HCT116 (cell line): Measurements from ENCODE around the gene PADI4. TPM values are rescaled to one million over a fixed set of nuclear protein-coding genes. Genes with fewer than 3 reads are reported as not detected.

ENCODE experiments used
- ATAC-seq: fragments of 200-7000 bp; cut with Tn5 transposase; 2 replicates; pipeline ENCODE4 v1.9.1; 2020; ENCODE audit warnings: mild to moderate bottlenecking, moderate library complexity
- BruUV-seq: library from RNA; stranded (reverse); fragments of 400-500 nt; replicated peaks from 2 replicates; lab custom pipeline; 2021; lab: Mats Ljungman, UMichigan
- CTCF ChIA-PET: fragments of 300-600 bp; sonication (Branson Sonifier 250); formaldehyde crosslinking; loops from one replicate; lab custom pipeline; 2021; ENCODE audit warnings: antibody characterized with exemption; lab: Charles Lee
- POLR2A ChIA-PET: fragments of 300-600, 350-600 bp; sonication (Branson Sonifier 250); formaldehyde crosslinking; loops from one replicate; lab custom pipeline; 2021; ENCODE audit warnings: antibody characterized with exemption; lab: Charles Lee
- RAD21 ChIA-PET, 2 experiments: fragments of 300-600 bp; sonication (Branson Sonifier 250); formaldehyde crosslinking; loops; one replicate each; lab custom pipeline; 2023; ENCODE audit warnings: low total read pairs in 2 of 2; ENCODE audit not compliant: uncharacterized antibody in 2 of 2, unreplicated experiment in 2 of 2, low non-redundant PET in 1 of 2; lab: Charles Lee
- DNase-seq: peaks from one replicate; pipeline ENCODE4 v3.0.0-alpha.2; 2010; ENCODE audit warnings: low read depth, low spot score
- H2AFZ ChIP-seq: fragments of 200-600 bp; shearing (Covaris generic), sonication (generic); 2 replicates; pipeline ENCODE4 v1.6.1; 2017; ENCODE audit warnings: low read depth, mixed run types, mixed read lengths, antibody characterized with exemption, low read length; ENCODE audit not compliant: poor library complexity, severe bottlenecking
- H3K27ac ChIP-seq: 2 replicates; pipeline ENCODE4 v1.5.1; 2012; ENCODE audit warnings: low read depth, low read length
- H3K27me3 ChIP-seq: fragments of 200-600 bp; sonication (generic); 2 replicates; pipeline ENCODE4 v1.6.1; 2016; ENCODE audit warnings: mixed run types, low read length, mixed read lengths; ENCODE audit not compliant: insufficient read depth
- H3K36me3 ChIP-seq, 2 experiments: fragments of 200-500 bp in 1 of 2; fragments of 200-600 bp in 1 of 2; sonication (Bioruptor generic) in 1 of 2; sonication (generic) in 1 of 2; 2 replicates each; pipeline versions ENCODE4 v1.5.1 to v1.6.1; 2014 to 2016; ENCODE audit warnings: low read length in 2 of 2, inconsistent platforms in 1 of 2, mixed read lengths in 1 of 2, mixed run types in 1 of 2; ENCODE audit not compliant: insufficient read depth in 2 of 2, control insufficient read depth in 1 of 2
- H3K4me1 ChIP-seq, 2 experiments: fragments of 200-600 bp in 1 of 2; sonication (generic) in 1 of 2; 2 replicates each; pipeline versions ENCODE4 v1.5.1 to v1.6.1; 2012 to 2017; ENCODE audit warnings: low read length in 2 of 2, inconsistent platforms in 1 of 2, mild to moderate bottlenecking in 1 of 2, mixed read lengths in 1 of 2, mixed run types in 1 of 2, moderate library complexity in 1 of 2; ENCODE audit not compliant: insufficient read depth in 2 of 2, control insufficient read depth in 1 of 2
- H3K4me2 ChIP-seq: fragments of 200-600 bp; sonication (generic); 2 replicates; pipeline ENCODE4 v1.6.1; 2017; ENCODE audit warnings: mixed run types, low read length, mixed read lengths
- H3K4me3 ChIP-seq, 2 experiments: fragments of 200-600 bp in 1 of 2; sonication (generic) in 1 of 2; replicated peaks in 1 of 2; 2 replicates each; pipeline ENCODE4 v1.5.1; 2011 to 2016; ENCODE audit warnings: low read length in 2 of 2, control low read depth in 1 of 2, low read depth in 1 of 2, mild to moderate bottlenecking in 1 of 2, mixed read lengths in 1 of 2, mixed run types in 1 of 2
- H3K79me2 ChIP-seq: fragments of 200-600 bp; sonication (generic); 2 replicates; pipeline ENCODE4 v1.6.1; 2017; ENCODE audit warnings: mild to moderate bottlenecking, mixed run types, low read length, moderate library complexity, mixed read lengths; ENCODE audit not compliant: insufficient read depth
- H3K9ac ChIP-seq: fragments of 200-600 bp; sonication (generic); 2 replicates; pipeline ENCODE4 v1.6.1; 2016; ENCODE audit warnings: low read length, mixed read lengths
- H3K9me2 ChIP-seq: fragments of 200-600 bp; sonication (generic), shearing (Covaris generic); 2 replicates; pipeline ENCODE4 v1.6.1; 2017; ENCODE audit warnings: mixed run types, mild to moderate bottlenecking, moderate library complexity; ENCODE audit not compliant: insufficient read depth
- H3K9me3 ChIP-seq, 2 experiments: fragments of 200-500 bp in 1 of 2; fragments of 200-600 bp in 1 of 2; sonication (Bioruptor generic) in 1 of 2; sonication (generic) in 1 of 2; 2 replicates each; pipeline ENCODE4 v1.6.1; 2014 to 2017; ENCODE audit warnings: low read length in 2 of 2, mixed read lengths in 2 of 2, inconsistent platforms in 1 of 2, low read depth in 1 of 2, mild to moderate bottlenecking in 1 of 2, mixed run types in 1 of 2, moderate library complexity in 1 of 2; ENCODE audit not compliant: control insufficient read depth in 1 of 2, insufficient read depth in 1 of 2
- H4K20me1 ChIP-seq: fragments of 200-600 bp; sonication (generic), shearing (Covaris generic); 2 replicates; pipeline ENCODE4 v1.6.1; 2017; ENCODE audit warnings: mixed run types, mild to moderate bottlenecking, moderate library complexity; ENCODE audit not compliant: insufficient read depth
- CBX3 ChIP-seq: IDR thresholded peaks from 2 replicates; pipeline ENCODE4 v1.6.1; 2012; ENCODE audit warnings: low read depth
- CTCF ChIP-seq, 3 experiments: fragments of 200-600 bp in 1 of 3; sonication (generic) in 1 of 3; IDR thresholded peaks in 2 of 3; conservative IDR thresholded peaks in 1 of 3; 2 replicates each; pipeline ENCODE4 v1.5.1; 2012 to 2017; ENCODE audit warnings: low read depth in 2 of 3, low read length in 2 of 3, antibody characterized with exemption in 1 of 3, borderline replicate concordance in 1 of 3, control low read depth in 1 of 3, mild to moderate bottlenecking in 1 of 3, mixed read lengths in 1 of 3, mixed run types in 1 of 3, moderate library complexity in 1 of 3; ENCODE audit not compliant: insufficient read depth in 1 of 3
- EGR1 ChIP-seq: IDR thresholded peaks from 2 replicates; pipeline ENCODE4 v1.6.1; 2012; ENCODE audit warnings: low read depth
- ELF1 ChIP-seq: IDR thresholded peaks from 2 replicates; pipeline ENCODE4 v1.6.1; 2012; ENCODE audit warnings: low read depth, borderline replicate concordance
- EZH2phosphoT487 ChIP-seq: fragments of 200-600 bp; IDR thresholded peaks from 2 replicates; pipeline ENCODE4 v1.6.1; 2018; ENCODE audit warnings: antibody characterized with exemption, borderline replicate concordance
- FOSL1 ChIP-seq: IDR thresholded peaks from 2 replicates; pipeline ENCODE4 v1.6.1; 2012; ENCODE audit warnings: low read depth
- POLR2A ChIP-seq: IDR thresholded peaks from 2 replicates; pipeline ENCODE4 v1.7.0; 2011; ENCODE audit warnings: borderline replicate concordance; ENCODE audit not compliant: insufficient read depth, insufficient read length; ENCODE audit errors: extremely low read depth
- POLR2AphosphoS5 ChIP-seq: IDR thresholded peaks from 2 replicates; pipeline ENCODE4 v1.6.1; 2011; ENCODE audit warnings: mild to moderate bottlenecking, low read depth, low read length, moderate library complexity
- RAD21 ChIP-seq: IDR thresholded peaks from 2 replicates; pipeline ENCODE4 v1.6.1; 2012; ENCODE audit warnings: low read depth, mild to moderate bottlenecking
- SP1 ChIP-seq: IDR thresholded peaks from 2 replicates; pipeline ENCODE4 v1.6.1; 2012; ENCODE audit warnings: low read depth
- SRF ChIP-seq: IDR thresholded peaks from 2 replicates; pipeline ENCODE4 v1.6.1; 2012; ENCODE audit warnings: low read depth
- TCF7L2 ChIP-seq: IDR thresholded peaks from 2 replicates; pipeline ENCODE4 v1.7.0; 2011; ENCODE audit warnings: borderline replicate concordance, inconsistent platforms; ENCODE audit not compliant: insufficient read depth, insufficient read length; ENCODE audit errors: extremely low read depth
- YY1 ChIP-seq: IDR thresholded peaks from 2 replicates; pipeline ENCODE4 v1.6.1; 2011; ENCODE audit warnings: low read length, low read depth, moderate library complexity, mild to moderate bottlenecking; ENCODE audit not compliant: insufficient replicate concordance; ENCODE audit errors: extremely low read depth
- ZFX ChIP-seq: fragments of 450-650 bp; IDR thresholded peaks from 2 replicates; pipeline ENCODE4 v1.6.1; 2017
- intact Hi-C: fragments of 100-400 bp; cut with micrococcal nuclease; formaldehyde crosslinking; loops from 2 replicates; pipeline ENCODE4 v1.10.0; 2022
- total RNA-seq: library from RNA; stranded (reverse); gene quantifications from one replicate; pipeline ENCODE4 v1.2.1, GENCODE V29; 2021; ENCODE audit not compliant: unreplicated experiment
- TF ChIP-seq, protein P1 (sequence below): IDR thresholded peaks from 2 replicates; pipeline ENCODE4 v1.6.1; 2012; ENCODE audit warnings: low read depth

The PADI4 gene
- total RNA-seq, 1 experiment from 2014 or later = 0.44 TPM

DNA sequence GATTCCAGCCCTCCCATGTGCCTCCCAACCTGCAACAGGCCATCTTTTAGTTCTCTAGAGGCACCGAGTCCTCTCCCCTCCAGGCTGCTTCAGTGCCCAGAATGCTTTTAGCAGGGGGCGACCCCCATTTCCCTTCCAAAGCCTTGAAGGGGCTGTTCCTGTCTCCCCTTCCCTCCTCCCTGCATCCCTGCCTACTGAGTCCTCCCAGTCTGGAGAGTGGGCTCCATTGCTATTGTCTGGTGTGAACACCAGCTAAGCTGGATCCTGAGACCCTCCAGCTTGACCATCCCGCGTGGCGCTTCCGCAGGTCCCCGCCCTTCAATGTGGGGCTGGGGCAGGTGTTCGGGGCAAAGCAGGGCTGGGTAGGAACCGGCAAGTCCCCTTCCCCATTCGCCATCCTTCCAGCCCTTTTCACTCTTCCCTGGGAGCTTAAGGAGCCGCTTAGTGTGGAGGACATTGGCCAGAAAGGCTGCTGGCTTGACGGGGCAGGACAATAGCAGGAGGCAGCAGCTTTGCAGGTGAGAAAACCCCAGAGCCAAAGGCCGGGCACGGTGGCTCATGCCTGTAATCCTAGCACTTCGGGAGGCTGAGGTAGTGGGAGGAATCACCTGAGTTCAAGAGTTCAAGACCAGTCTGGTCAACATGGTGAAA is 96.2 kb downstream of the PADI4 start (continued):
- TF ChIP-seq YY1 (no peak), ZFX (no peak)
- TF ChIP-seq, all 23 proteins: peak for 0

- TF ChIP-seq SP1 (no peak), SRF (no peak), EZH2phosphoT487 (no peak), ZFX (no peak), TCF7L2 (no peak), POLR2AphosphoS5 (no peak), YY1 (no peak), ELF1 (no peak), CBX3 (no peak), CTCF (IDR thresholded peaks at IDR 0.05 in 2 of 3, conservative IDR thresholded peaks at IDR 0.05 in 1 of 3; ENCODE audit: borderline replicate concordance in 1 of 3, insufficient read depth in 1 of 3, low read depth in 2 of 3, low read length in 2 of 3) (no peak), EGR1 (no peak), RAD21 (no peak), FOSL1 (no peak), POLR2A (no peak)
- TF ChIP-seq, protein P1, sequence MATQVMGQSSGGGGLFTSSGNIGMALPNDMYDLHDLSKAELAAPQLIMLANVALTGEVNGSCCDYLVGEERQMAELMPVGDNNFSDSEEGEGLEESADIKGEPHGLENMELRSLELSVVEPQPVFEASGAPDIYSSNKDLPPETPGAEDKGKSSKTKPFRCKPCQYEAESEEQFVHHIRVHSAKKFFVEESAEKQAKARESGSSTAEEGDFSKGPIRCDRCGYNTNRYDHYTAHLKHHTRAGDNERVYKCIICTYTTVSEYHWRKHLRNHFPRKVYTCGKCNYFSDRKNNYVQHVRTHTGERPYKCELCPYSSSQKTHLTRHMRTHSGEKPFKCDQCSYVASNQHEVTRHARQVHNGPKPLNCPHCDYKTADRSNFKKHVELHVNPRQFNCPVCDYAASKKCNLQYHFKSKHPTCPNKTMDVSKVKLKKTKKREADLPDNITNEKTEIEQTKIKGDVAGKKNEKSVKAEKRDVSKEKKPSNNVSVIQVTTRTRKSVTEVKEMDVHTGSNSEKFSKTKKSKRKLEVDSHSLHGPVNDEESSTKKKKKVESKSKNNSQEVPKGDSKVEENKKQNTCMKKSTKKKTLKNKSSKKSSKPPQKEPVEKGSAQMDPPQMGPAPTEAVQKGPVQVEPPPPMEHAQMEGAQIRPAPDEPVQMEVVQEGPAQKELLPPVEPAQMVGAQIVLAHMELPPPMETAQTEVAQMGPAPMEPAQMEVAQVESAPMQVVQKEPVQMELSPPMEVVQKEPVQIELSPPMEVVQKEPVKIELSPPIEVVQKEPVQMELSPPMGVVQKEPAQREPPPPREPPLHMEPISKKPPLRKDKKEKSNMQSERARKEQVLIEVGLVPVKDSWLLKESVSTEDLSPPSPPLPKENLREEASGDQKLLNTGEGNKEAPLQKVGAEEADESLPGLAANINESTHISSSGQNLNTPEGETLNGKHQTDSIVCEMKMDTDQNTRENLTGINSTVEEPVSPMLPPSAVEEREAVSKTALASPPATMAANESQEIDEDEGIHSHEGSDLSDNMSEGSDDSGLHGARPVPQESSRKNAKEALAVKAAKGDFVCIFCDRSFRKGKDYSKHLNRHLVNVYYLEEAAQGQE = no peak
- TF ChIP-seq, all 23 proteins: peak for 0
- no TSS peak for BruUV-seq
- Histone ChIP-seq H3K79me2 (no peaks in the 10 kb centered on the region), H3K4me3 (no peak overlapping the region), H2AFZ (no peak overlapping the region), H3K4me2 (no peak overlapping the region), H3K36me3 (peaks cover 13 to 16% of the 10 kb centered on the region in 2 experiments; a peak in 3 of 4 replicates), H3K9me3 (no peaks in the 10 kb centered on the region), H4K20me1 (no peaks in the 10 kb centered on the region), H3K9me2 (no peaks in the 10 kb centered on the region), H3K9ac (no peak overlapping the region), H3K27ac (no peak overlapping the region), H3K4me1 (no peaks in the 10 kb centered on the region), H3K27me3 (no peaks in the 10 kb centered on the region)
- ChIA-PET POLR2A (no interaction called here), CTCF (interaction anchor here (1.4 to 2.7 kb wide), 2 partner anchors 342 to 345 kb away, joined by 3 to 8 read pairs; no protein-coding TSS in a partner anchor), RAD21 (no interaction called here)
- DNase-seq = no peak
- ATAC-seq = no peak
- intact Hi-C loops = no loop called here
These were observed 96.8 kb downstream of the PADI4 start for GRCh38 chr1:17404820-17405219.
